Suprapubic skin (tissue), 4 donors: ENCODE data around the gene ACVR2A. TPM values are rescaled to one million over a fixed set of nuclear protein-coding genes. Genes with fewer than 3 reads are reported as not detected.

Experiments
- DNase-seq, 2 donors: peaks; one replicate each; pipeline ENCODE4 v3.0.0-alpha.2; 2019; ENCODE audit warnings: low spot score in 2 of 2
- H3K27ac ChIP-seq: fragments of 200-600 bp; sonication (generic); one replicate; pipeline ENCODE4 v1.5.1; 2019
- H3K27me3 ChIP-seq: fragments of 200-600 bp; sonication (generic); one replicate; pipeline ENCODE4 v1.5.1; 2019
- H3K36me3 ChIP-seq: fragments of 200-600 bp; sonication (generic); one replicate; pipeline ENCODE4 v1.5.1; 2019
- H3K4me1 ChIP-seq: fragments of 200-600 bp; sonication (generic); one replicate; pipeline ENCODE4 v1.5.1; 2019
- H3K4me3 ChIP-seq: fragments of 200-600 bp; sonication (generic); one replicate; pipeline ENCODE4 v1.5.1; 2019; ENCODE audit warnings: mild to moderate bottlenecking
- H3K9me3 ChIP-seq: fragments of 200-600 bp; sonication (generic); one replicate; pipeline ENCODE4 v1.5.1; 2019
- EP300 ChIP-seq: sonication (generic); formaldehyde crosslinking; IDR thresholded peaks from one replicate; pipeline ENCODE4 v1.6.1; 2017; ENCODE audit warnings: antibody characterized with exemption
- POLR2A ChIP-seq, 2 donors: fragments of 450-650 bp; IDR thresholded peaks; one replicate each; pipeline ENCODE4 v1.6.1; 2017; ENCODE audit warnings: antibody characterized with exemption in 2 of 2, mild to moderate bottlenecking in 2 of 2, moderate library complexity in 2 of 2
- POLR2AphosphoS5 ChIP-seq, 3 donors: sonication (generic); formaldehyde crosslinking; IDR thresholded peaks; one replicate each; pipeline ENCODE4 v1.6.1; 2017; ENCODE audit warnings: antibody characterized with exemption in 3 of 3
- WGBS: methylation state at CpG from one replicate; pipeline ENCODE4 v1.1.5; 2018; 5-methylcytosine and 5-hydroxymethylcytosine counted together
- total RNA-seq, 4 donors: library from RNA; depleted of rRNA; stranded (reverse); fragments of >200 nt; gene quantifications; one replicate each; pipeline ENCODE4 v1.1.0, GENCODE V29; 2016
- TF ChIP-seq, protein P1 (sequence below), 2 donors: fragments of 200-600 bp in 1 of 2; fragments of 450-650 bp in 1 of 2; sonication (generic) in 1 of 2; IDR thresholded peaks; one replicate each; pipeline ENCODE4 v1.5.1; 2016 to 2019; ENCODE audit warnings: antibody characterized with exemption in 2 of 2, mild to moderate bottlenecking in 1 of 2, moderate library complexity in 1 of 2

Gene ACVR2A
- total RNA-seq, 4 donors from 2014 or later, result 38.7 to 123 (median 45.0) TPM

DNA sequence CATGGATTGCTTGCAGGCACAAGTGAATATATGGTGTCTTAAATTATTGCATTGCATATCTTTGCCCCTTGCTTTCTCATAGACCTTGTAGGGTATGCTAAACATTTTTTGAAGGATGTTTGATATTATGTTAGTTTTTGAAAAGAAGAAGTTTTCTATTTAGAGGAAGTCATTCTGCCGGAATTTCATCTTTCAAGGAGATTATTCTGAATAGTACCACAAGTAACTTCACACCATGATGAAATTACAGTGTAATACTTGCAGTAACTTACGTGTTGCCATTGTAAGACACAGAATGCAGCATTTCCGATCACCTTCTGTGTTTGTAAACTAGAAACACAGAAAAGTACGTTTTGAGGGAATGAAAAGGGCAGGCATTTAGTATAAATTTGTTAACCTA is 71.9 kb downstream of the ACVR2A start:
- H3K4me3 ChIP-seq, result no peak overlapping the region
- H3K9me3 ChIP-seq, result no peaks in the 10 kb centered on the region
- peaks cover 7% of the 10 kb centered on the region for H3K4me1 ChIP-seq
- WGBS, result 80% methylated on average over 4 of the region's 4 CpGs
- no peak for DNase-seq
- no peaks in the 10 kb centered on the region for H3K27me3 ChIP-seq
- no peak overlapping the region for H3K27ac ChIP-seq
- H3K36me3 ChIP-seq, result peaks cover 29% of the 10 kb centered on the region
- TF ChIP-seq POLR2AphosphoS5 (IDR thresholded peaks at IDR 0.05) (no peak), POLR2A (IDR thresholded peaks at IDR 0.05) (no peak), EP300 (no peak)
- TF ChIP-seq, protein P1, sequence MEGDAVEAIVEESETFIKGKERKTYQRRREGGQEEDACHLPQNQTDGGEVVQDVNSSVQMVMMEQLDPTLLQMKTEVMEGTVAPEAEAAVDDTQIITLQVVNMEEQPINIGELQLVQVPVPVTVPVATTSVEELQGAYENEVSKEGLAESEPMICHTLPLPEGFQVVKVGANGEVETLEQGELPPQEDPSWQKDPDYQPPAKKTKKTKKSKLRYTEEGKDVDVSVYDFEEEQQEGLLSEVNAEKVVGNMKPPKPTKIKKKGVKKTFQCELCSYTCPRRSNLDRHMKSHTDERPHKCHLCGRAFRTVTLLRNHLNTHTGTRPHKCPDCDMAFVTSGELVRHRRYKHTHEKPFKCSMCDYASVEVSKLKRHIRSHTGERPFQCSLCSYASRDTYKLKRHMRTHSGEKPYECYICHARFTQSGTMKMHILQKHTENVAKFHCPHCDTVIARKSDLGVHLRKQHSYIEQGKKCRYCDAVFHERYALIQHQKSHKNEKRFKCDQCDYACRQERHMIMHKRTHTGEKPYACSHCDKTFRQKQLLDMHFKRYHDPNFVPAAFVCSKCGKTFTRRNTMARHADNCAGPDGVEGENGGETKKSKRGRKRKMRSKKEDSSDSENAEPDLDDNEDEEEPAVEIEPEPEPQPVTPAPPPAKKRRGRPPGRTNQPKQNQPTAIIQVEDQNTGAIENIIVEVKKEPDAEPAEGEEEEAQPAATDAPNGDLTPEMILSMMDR (IDR thresholded peaks at IDR 0.05), result no peak

DNA sequence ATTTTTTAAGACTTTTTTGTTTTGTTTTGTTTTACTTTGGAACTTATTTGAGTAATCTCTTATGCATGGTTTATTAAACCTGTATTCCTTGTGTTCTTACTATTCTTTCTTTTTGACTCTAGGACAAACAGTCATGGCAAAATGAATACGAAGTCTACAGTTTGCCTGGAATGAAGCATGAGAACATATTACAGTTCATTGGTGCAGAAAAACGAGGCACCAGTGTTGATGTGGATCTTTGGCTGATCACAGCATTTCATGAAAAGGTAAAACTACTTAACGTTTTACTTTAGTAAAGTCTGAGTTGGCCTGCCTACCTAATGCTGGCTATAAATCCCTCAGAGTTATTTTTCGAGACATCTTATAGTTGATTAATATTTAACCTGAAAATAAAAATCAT is 72.3 kb downstream of the ACVR2A start:
- no peaks in the 10 kb centered on the region for H3K9me3 ChIP-seq
- 81% methylated on average over 4 of the region's 4 CpGs for WGBS
- H3K27me3 ChIP-seq, result no peaks in the 10 kb centered on the region
- TF ChIP-seq POLR2A (IDR thresholded peaks at IDR 0.05), result no peak
- no peak for TF ChIP-seq POLR2AphosphoS5 (IDR thresholded peaks at IDR 0.05)
- TF ChIP-seq, protein P1 (IDR thresholded peaks at IDR 0.05), result no peak
- no peak for TF ChIP-seq EP300
- H3K36me3 ChIP-seq, result peaks cover 29% of the 10 kb centered on the region
- peaks cover 7% of the 10 kb centered on the region for H3K4me1 ChIP-seq
- no peak overlapping the region for H3K27ac ChIP-seq
- H3K4me3 ChIP-seq, result no peak overlapping the region
- DNase-seq, result no peak

- Histone ChIP-seq H3K9me3 (no peaks in the 10 kb centered on the region), H3K36me3 (peaks cover 39% of the 10 kb centered on the region)
Measured at GRCh38 chr2:147923846-147924245, 79.0 kb downstream of the ACVR2A start.

DNA sequence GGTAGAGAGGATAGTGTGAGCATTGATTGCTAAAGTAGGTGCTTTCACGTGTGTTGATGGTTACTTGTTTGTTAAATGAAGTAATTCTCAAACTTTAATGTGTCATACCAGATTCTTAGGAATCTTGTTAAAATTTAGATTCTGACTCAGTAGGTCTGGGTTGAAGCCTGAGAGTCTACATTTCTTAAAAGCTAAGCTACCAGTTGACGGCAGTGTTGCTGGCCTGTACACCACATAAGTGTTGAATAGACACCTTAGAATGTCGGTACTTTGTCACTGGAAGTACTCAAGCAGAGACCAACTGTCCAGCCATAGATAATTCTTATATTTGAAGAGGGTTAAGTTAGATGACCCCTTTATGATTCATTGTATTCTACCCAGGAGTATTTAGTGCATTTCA is 79.8 kb downstream of the ACVR2A start:
- 97% methylated on average over 3 of the region's 3 CpGs for WGBS
- H3K36me3 ChIP-seq, result peaks cover 35% of the 10 kb centered on the region
- H3K27ac ChIP-seq, result no peak overlapping the region
- no peaks in the 10 kb centered on the region for H3K27me3 ChIP-seq
- H3K9me3 ChIP-seq, result no peaks in the 10 kb centered on the region
- TF ChIP-seq POLR2AphosphoS5 (IDR thresholded peaks at IDR 0.05) (no peak), POLR2A (IDR thresholded peaks at IDR 0.05) (no peak), EP300 (no peak)
- TF ChIP-seq, protein P1 (IDR thresholded peaks at IDR 0.05), result no peak
- no peak overlapping the region for H3K4me3 ChIP-seq
- H3K4me1 ChIP-seq, result peaks cover 3% of the 10 kb centered on the region
- DNase-seq, result no peak

More at GRCh38 chr2:147923846-147924245, 79.0 kb downstream of the ACVR2A start:
- TF ChIP-seq, protein P1 (IDR thresholded peaks at IDR 0.05), result no peak
- TF ChIP-seq EP300 (no peak), POLR2AphosphoS5 (IDR thresholded peaks at IDR 0.05) (no peak), POLR2A (IDR thresholded peaks at IDR 0.05) (no peak)
- 44% methylated on average over 3 of the region's 3 CpGs for WGBS
- Histone ChIP-seq H3K27me3 (no peaks in the 10 kb centered on the region), H3K27ac (no peak overlapping the region), H3K4me3 (no peak overlapping the region), H3K4me1 (peaks cover 3% of the 10 kb centered on the region)
- no peak for DNase-seq

DNA sequence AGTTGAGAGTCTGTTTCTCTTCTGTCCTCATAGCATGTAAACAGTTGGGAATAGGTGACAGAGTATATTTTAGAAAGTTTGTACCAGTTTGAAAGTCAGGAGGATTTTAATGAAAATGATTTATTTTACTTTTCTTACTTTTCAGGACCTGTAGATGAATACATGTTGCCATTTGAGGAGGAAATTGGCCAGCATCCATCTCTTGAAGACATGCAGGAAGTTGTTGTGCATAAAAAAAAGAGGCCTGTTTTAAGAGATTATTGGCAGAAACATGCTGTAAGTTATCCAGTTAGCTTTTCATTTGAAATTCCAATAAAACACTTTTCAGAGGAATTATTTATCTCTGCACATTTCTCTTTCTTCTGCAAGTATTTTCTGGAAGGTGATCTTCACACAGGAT is 81.1 kb downstream of the ACVR2A start:
- TF ChIP-seq, protein P1 (IDR thresholded peaks at IDR 0.05), result no peak
- TF ChIP-seq EP300 (no peak), POLR2A (IDR thresholded peaks at IDR 0.05) (no peak), POLR2AphosphoS5 (IDR thresholded peaks at IDR 0.05) (no peak)
- H3K36me3 ChIP-seq, result peaks cover 33% of the 10 kb centered on the region
- H3K4me3 ChIP-seq, result no peak overlapping the region
- H3K27me3 ChIP-seq, result no peaks in the 10 kb centered on the region
- H3K9me3 ChIP-seq, result no peaks in the 10 kb centered on the region
- no peak overlapping the region for H3K27ac ChIP-seq
- no peak for DNase-seq
- peaks cover 3% of the 10 kb centered on the region for H3K4me1 ChIP-seq
